ENCODE measurements around the gene LIPT2. TPM values are rescaled to one million over a fixed set of nuclear protein-coding genes. Genes with fewer than 3 reads are reported as not detected.

Gene LIPT2
- total RNA-seq, 4 donors from 2014 or later, result 1.2 to 8.4 (median 3.9) TPM

DNA sequence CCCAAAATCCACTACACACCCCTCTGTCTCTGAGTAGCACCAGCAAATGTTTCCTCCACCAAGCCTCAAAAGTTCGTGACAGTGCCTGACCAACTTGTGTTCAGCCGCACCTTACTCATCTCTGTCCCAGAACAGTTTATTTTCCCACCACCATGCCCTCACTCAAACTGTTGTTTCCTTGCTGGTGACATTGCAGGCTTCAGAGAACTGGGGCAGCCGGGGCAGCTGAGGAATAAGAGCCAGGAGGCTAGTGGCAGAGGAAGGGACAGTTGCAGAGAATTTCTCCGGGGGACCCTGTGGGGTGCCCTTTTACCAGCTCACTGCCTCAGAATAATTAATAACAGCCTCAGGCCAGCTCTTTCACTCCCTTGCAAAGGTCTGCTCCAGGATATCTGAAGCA is 25.5 kb downstream of the LIPT2 start:
- Histone ChIP-seq H3K27ac (peak overlapping the region in 3 of 4 donors; percentile 72 to 78 (median 73)), H3K9me3 (no peaks in the 10 kb centered on the region), H3K27me3 (peaks cover 0 to 12% (median 0%) of the 10 kb centered on the region in 4 donors), H3K4me3 (peak overlapping the region in 1 of 4 donors; percentile 87), H3K36me3 (no peaks in the 10 kb centered on the region), H3K4me1 (peaks cover 4 to 38% (median 12%) of the 10 kb centered on the region in 3 donors)
- WGBS, 2 donors, result 81 to 87% methylated on average over 2 to 4 of the region's 4 CpGs
- intact Hi-C loops (cut with DNase I), result no loop called here
- TF ChIP-seq, protein P1, sequence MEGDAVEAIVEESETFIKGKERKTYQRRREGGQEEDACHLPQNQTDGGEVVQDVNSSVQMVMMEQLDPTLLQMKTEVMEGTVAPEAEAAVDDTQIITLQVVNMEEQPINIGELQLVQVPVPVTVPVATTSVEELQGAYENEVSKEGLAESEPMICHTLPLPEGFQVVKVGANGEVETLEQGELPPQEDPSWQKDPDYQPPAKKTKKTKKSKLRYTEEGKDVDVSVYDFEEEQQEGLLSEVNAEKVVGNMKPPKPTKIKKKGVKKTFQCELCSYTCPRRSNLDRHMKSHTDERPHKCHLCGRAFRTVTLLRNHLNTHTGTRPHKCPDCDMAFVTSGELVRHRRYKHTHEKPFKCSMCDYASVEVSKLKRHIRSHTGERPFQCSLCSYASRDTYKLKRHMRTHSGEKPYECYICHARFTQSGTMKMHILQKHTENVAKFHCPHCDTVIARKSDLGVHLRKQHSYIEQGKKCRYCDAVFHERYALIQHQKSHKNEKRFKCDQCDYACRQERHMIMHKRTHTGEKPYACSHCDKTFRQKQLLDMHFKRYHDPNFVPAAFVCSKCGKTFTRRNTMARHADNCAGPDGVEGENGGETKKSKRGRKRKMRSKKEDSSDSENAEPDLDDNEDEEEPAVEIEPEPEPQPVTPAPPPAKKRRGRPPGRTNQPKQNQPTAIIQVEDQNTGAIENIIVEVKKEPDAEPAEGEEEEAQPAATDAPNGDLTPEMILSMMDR (IDR thresholded peaks at IDR 0.05), result no peak
- TF ChIP-seq POLR2A (IDR thresholded peaks at IDR 0.05), result no peak
- DNase-seq, result no peak

DNA sequence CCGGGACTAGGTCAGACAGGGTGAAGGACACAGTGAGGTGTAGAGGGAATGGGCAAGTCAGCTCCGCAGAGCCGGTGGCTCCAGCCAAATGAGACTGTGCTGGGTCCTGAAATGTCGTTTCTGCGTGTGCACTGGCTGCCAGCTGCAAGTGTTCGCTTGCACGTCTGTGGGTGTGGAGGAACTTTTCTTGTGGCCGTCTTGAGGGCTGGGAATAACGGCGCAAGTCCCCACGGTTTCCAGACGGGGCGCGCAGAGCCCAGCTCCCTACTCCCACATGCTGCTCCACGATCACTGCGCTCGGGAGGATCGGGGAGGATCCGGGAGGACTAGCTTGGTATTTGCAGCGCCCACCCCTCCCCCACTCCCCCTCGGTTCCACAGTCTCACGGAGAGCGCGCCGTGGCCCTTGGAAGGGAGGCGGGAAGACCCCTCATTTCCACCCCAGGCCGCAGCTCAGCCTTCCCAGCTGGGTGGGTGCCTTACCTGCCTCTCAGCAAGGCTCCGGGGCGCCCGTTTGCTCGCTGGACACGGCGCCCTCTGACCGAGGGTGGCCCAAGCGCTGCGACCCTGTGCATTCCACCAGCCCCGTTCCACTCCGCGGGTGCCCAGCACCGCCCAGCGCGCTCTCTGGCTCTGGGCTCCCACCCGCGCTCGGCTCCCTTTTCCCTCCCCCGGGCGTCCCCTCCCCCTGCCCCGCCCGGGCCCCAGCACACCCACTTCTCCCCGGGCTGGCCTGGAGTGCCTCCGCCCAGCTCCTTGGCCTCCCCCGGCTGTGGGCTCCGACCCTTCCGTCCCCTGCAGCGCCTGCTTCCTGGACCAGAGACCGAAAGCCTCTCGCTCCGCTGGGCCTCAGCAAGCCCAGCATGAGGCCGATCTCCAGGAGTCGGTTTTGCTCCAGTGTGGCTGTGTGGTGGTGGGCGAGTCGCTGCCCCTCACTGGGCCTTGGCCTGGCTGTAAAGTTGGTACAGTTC is 26.3 kb downstream of the LIPT2 start, which contains the start of gene KCNE3:
TSS of gene KCNE3 (minus strand) at position 634 of the 970 bp plus-strand sequence. CDS start 9,986 bp downstream, outside the sequence.
- Histone ChIP-seq H3K36me3 (no peaks in the 10 kb centered on the region), H3K9me3 (no peaks in the 10 kb centered on the region), H3K27ac (peak within 1 kb of the TSS; percentile 72 to 78 (median 74)), H3K27me3 (peaks cover 0 to 12% (median 0%) of the 10 kb centered on the region in 4 donors), H3K4me1 (peaks cover 4 to 43% (median 14%) of the 10 kb centered on the region in 3 donors), H3K4me3 (peak within 1 kb of the TSS; percentile 37 to 87 (median 55))
- intact Hi-C loops (cut with DNase I), result no loop called here
- TF ChIP-seq, protein P1 (IDR thresholded peaks at IDR 0.05), result no peak
- TF ChIP-seq POLR2A (IDR thresholded peaks at IDR 0.05), result peak in 1 of 4 donors; percentile 33
- WGBS, 2 donors, result 0 to 29% methylated on average over 5 to 9 of the region's 62 CpGs
- DNase-seq, result no peak

GRCh38 chr11:74465291-74465708 is 28.2 kb downstream of the LIPT2 start:
- H3K4me3 ChIP-seq, result no peak overlapping the region
- DNase-seq, result no peak
- peaks cover 4 to 61% (median 20%) of the 10 kb centered on the region in 3 donors for H3K4me1 ChIP-seq
- H3K27ac ChIP-seq, result peak overlapping the region in 1 of 4 donors; percentile 19
- H3K27me3 ChIP-seq, result peaks cover 0 to 12% (median 0%) of the 10 kb centered on the region in 4 donors
- no peak for TF ChIP-seq POLR2A (IDR thresholded peaks at IDR 0.05)
- TF ChIP-seq, protein P1 (IDR thresholded peaks at IDR 0.05), result no peak
- 22 to 30% methylated on average over 1 to 2 of the region's 2 CpGs for WGBS, 2 donors
- H3K9me3 ChIP-seq, result no peaks in the 10 kb centered on the region
- intact Hi-C loops (cut with DNase I), result no loop called here
- peaks cover 0 to 5% (median 0%) of the 10 kb centered on the region in 3 donors for H3K36me3 ChIP-seq

- H3K27ac ChIP-seq, result no peak overlapping the region
- 58 to 63% methylated on average over 1 of the region's 1 CpG for WGBS, 2 donors
- intact Hi-C loops (cut with DNase I), result no loop called here
Measured at GRCh38 chr11:74464746-74465145, 28.8 kb downstream of the LIPT2 start.

More at GRCh38 chr11:74464746-74465145, 28.8 kb downstream of the LIPT2 start:
- peaks cover 0 to 5% (median 0%) of the 10 kb centered on the region in 3 donors for H3K36me3 ChIP-seq
- peaks cover 0 to 12% (median 0%) of the 10 kb centered on the region in 4 donors for H3K27me3 ChIP-seq
- DNase-seq, result no peak
- H3K9me3 ChIP-seq, result no peaks in the 10 kb centered on the region
- H3K4me1 ChIP-seq, result peaks cover 4 to 63% (median 20%) of the 10 kb centered on the region in 3 donors
- TF ChIP-seq, protein P1 (IDR thresholded peaks at IDR 0.05), result no peak
- no peak for TF ChIP-seq POLR2A (IDR thresholded peaks at IDR 0.05)
- H3K4me3 ChIP-seq, result no peak overlapping the region
